Smooth muscle cell of trachea (primary cell): ENCODE results near the gene DBI. TPM values are rescaled to one million over a fixed set of nuclear protein-coding genes. Genes with fewer than 3 reads are reported as not detected.

Source experiments
- total RNA-seq: library from RNA; depleted of rRNA; stranded (reverse); fragments of >200 nt; gene quantifications from 2 replicates; pipeline ENCODE4 v1.2.1, GENCODE V29; 2014

Gene DBI
- total RNA-seq, result 72.1 and 160 TPM in 2 replicates

GRCh38 chr2:119366649-119367471 is at the start of gene DBI, which contains the start of gene C2orf76:
Gene DBI (plus strand): TSS chr2:119366977. CDS start chr2:119367052, 75 bp downstream.
Gene C2orf76 (minus strand): TSS chr2:119366834. CDS start chr2:119339959, 26,875 bp downstream.

Other genes starting within 250 kb of the DBI start
- not detected in 2 replicates for gene C1QL2, start 208.2 kb upstream of the DBI start, total RNA-seq
- 25.6 and 34.6 TPM in 2 replicates for gene STEAP3, start 143.1 kb upstream of the DBI start, total RNA-seq
- 10.9 and 12.8 TPM in 2 replicates for gene C2orf76, start 143 bp upstream of the DBI start, total RNA-seq
- gene TMEM37, start 64.9 kb downstream of the DBI start, total RNA-seq, result 0.44 and 1.5 TPM in 2 replicates
- gene SCTR, start 157.5 kb downstream of the DBI start, total RNA-seq, result not detected in 2 replicates
- gene CFAP221, start 177.5 kb downstream of the DBI start, total RNA-seq, result not detected in 2 replicates